ENCODE data around the gene ACTR2. TPM values are rescaled to one million over a fixed set of nuclear protein-coding genes. Genes with fewer than 3 reads are reported as not detected.
"Not testable (repeated sequence)": the region's sequence is repeated elsewhere in the genome, so short reads cannot be mapped to it uniquely, and the experiment has no call there.

Gene ACTR2
- total and polyA plus RNA-seq, 7 donors = 38.9 to 99.0 (median 84.1) TPM

- no peak for TF ChIP-seq CTCF (IDR thresholded peaks at IDR 0.05)
- Histone ChIP-seq H3K4me1 (no peaks in the 10 kb centered on the region), H3K36me3 (ENCODE audit: insufficient read depth in 1 of 2, low read depth in 1 of 2) (peaks cover 3 to 21% of the 10 kb centered on the region in 2 donors), H3K27ac (no peak overlapping the region), H3K9me3 (no peaks in the 10 kb centered on the region), H3K4me3 (no peak overlapping the region), H3K27me3 (ENCODE audit: insufficient read depth in 3 of 3, low read length in 2 of 3) (no peaks in the 10 kb centered on the region)
- intact Hi-C loops (cut with DNase I) = no loop called here
- DNase-seq = peak; percentile 76 to 80
- WGBS, 3 donors = 56 to 68% (median 66%) methylated on average over 6 of the region's 6 CpGs
- ATAC-seq = peak; percentile 30 to 69 (median 54)
Observed at GRCh38 chr2:65316072-65316471, 88.4 kb downstream of the ACTR2 start.

- H3K4me1 ChIP-seq; DNase-seq; H3K4me3 ChIP-seq; ATAC-seq; H3K27ac ChIP-seq; H3K27me3 ChIP-seq (ENCODE audit: insufficient read depth in 3 of 3, low read length in 2 of 3); intact Hi-C loops (cut with DNase I); H3K9me3 ChIP-seq: not testable (repeated sequence)
- 89 to 95% (median 90%) methylated on average over 7 of the region's 7 CpGs for WGBS, 3 donors
- H3K36me3 ChIP-seq (ENCODE audit: insufficient read depth in 1 of 2, low read depth in 1 of 2) = peaks cover 0 to 21% of the 10 kb centered on the region in 2 donors
Observed at GRCh38 chr2:65317351-65317750, 89.7 kb downstream of the ACTR2 start.

- Histone ChIP-seq H3K27ac (no peak overlapping the region), H3K36me3 (ENCODE audit: insufficient read depth in 1 of 2, low read depth in 1 of 2) (peaks cover 0 to 21% of the 10 kb centered on the region in 2 donors), H3K9me3 (no peaks in the 10 kb centered on the region), H3K4me3 (no peak overlapping the region), H3K4me1 (no peaks in the 10 kb centered on the region), H3K27me3 (ENCODE audit: insufficient read depth in 3 of 3, low read length in 2 of 3) (no peaks in the 10 kb centered on the region)
- 96 to 99% (median 97%) methylated on average over 7 of the region's 7 CpGs for WGBS, 3 donors
- no peak for TF ChIP-seq CTCF (IDR thresholded peaks at IDR 0.05)
- intact Hi-C loops (cut with DNase I) = no loop called here
- ATAC-seq (no peak), DNase-seq (no peak)
Observed at GRCh38 chr2:65317841-65318240, 90.2 kb downstream of the ACTR2 start.

- H3K27ac ChIP-seq = no peak overlapping the region
- intact Hi-C loops (cut with DNase I) = no loop called here
- WGBS, 3 donors = 74 to 95% (median 93%) methylated on average over 5 of the region's 5 CpGs
- no peaks in the 10 kb centered on the region for H3K9me3 ChIP-seq
- ATAC-seq = no peak
- no peak for TF ChIP-seq CTCF (IDR thresholded peaks at IDR 0.05)
- H3K4me3 ChIP-seq = no peak overlapping the region
- H3K27me3 ChIP-seq (ENCODE audit: insufficient read depth in 3 of 3, low read length in 2 of 3) = no peaks in the 10 kb centered on the region
- peaks cover 0 to 13% of the 10 kb centered on the region in 2 donors for H3K36me3 ChIP-seq (ENCODE audit: insufficient read depth in 1 of 2, low read depth in 1 of 2)
- DNase-seq = no peak
- H3K4me1 ChIP-seq = no peaks in the 10 kb centered on the region
Observed at GRCh38 chr2:65319072-65319673, 91.5 kb downstream of the ACTR2 start.

GRCh38 chr2:65319674-65320041 is 92.0 kb downstream of the ACTR2 start:
- no peaks in the 10 kb centered on the region for H3K4me1 ChIP-seq
- no peaks in the 10 kb centered on the region for H3K27me3 ChIP-seq (ENCODE audit: insufficient read depth in 3 of 3, low read length in 2 of 3)
- peaks cover 0 to 8% of the 10 kb centered on the region in 2 donors for H3K36me3 ChIP-seq (ENCODE audit: insufficient read depth in 1 of 2, low read depth in 1 of 2)
- TF ChIP-seq CTCF (IDR thresholded peaks at IDR 0.05) = no peak
- no peak for DNase-seq
- ATAC-seq = peak in 1 of 4 donors; percentile 11
- 98 to 100% (median 100%) methylated on average over 1 of the region's 1 CpG for WGBS, 3 donors
- no peaks in the 10 kb centered on the region for H3K9me3 ChIP-seq
- intact Hi-C loops (cut with DNase I) = no loop called here
- peak overlapping the region; percentile 16 for H3K27ac ChIP-seq
- H3K4me3 ChIP-seq = no peak overlapping the region

All from psoas muscle (tissue), 8 donors.